ENCODE measurements around the gene SYNPO2. TPM values are rescaled to one million over a fixed set of nuclear protein-coding genes. Genes with fewer than 3 reads are reported as not detected.
"Not testable (repeated sequence)": the region's sequence is repeated elsewhere in the genome, so short reads cannot be mapped to it uniquely, and the experiment has no call there.

Gene SYNPO2
- total RNA-seq, 1 donor from 2014 or later: 0.42 TPM

- Histone ChIP-seq H3K4me3 (ENCODE audit: low read depth, low read length) (no peak overlapping the region), H3K27me3 (ENCODE audit: control insufficient read depth, insufficient read depth, low read length) (no peaks in the 10 kb centered on the region), H3K36me3 (ENCODE audit: control insufficient read depth, insufficient read depth, low read length) (no peaks in the 10 kb centered on the region)
- no peak for DNase-seq (ENCODE audit: low read depth)
- no peak for TF ChIP-seq CTCF (IDR thresholded peaks at IDR 0.05; ENCODE audit: insufficient read depth, low read length, poor library complexity, severe bottlenecking)
These were observed 170.6 kb downstream of the SYNPO2 start for GRCh38 chr4:119059221-119059620.

GRCh38 chr4:119067125-119067524, 178.5 kb downstream of the SYNPO2 start:
- not testable (repeated sequence) for H3K27me3 ChIP-seq (ENCODE audit: control insufficient read depth, insufficient read depth, low read length); DNase-seq (ENCODE audit: low read depth); H3K36me3 ChIP-seq (ENCODE audit: control insufficient read depth, insufficient read depth, low read length); H3K4me3 ChIP-seq (ENCODE audit: low read depth, low read length)

- not testable (repeated sequence) for H3K27me3 ChIP-seq (ENCODE audit: control insufficient read depth, insufficient read depth, low read length); DNase-seq (ENCODE audit: low read depth); H3K36me3 ChIP-seq (ENCODE audit: control insufficient read depth, insufficient read depth, low read length); H3K4me3 ChIP-seq (ENCODE audit: low read depth, low read length)
These were observed 179.2 kb downstream of the SYNPO2 start for GRCh38 chr4:119067670-119068360.

- no peaks in the 10 kb centered on the region for H3K36me3 ChIP-seq (ENCODE audit: control insufficient read depth, insufficient read depth, low read length)
- no peak for TF ChIP-seq CTCF (IDR thresholded peaks at IDR 0.05; ENCODE audit: insufficient read depth, low read length, poor library complexity, severe bottlenecking)
- H3K27me3 ChIP-seq (ENCODE audit: control insufficient read depth, insufficient read depth, low read length): no peaks in the 10 kb centered on the region
- no peak for DNase-seq (ENCODE audit: low read depth)
- no peak overlapping the region for H3K4me3 ChIP-seq (ENCODE audit: low read depth, low read length)
These were observed 179.9 kb downstream of the SYNPO2 start for GRCh38 chr4:119068529-119068962.

- no peaks in the 10 kb centered on the region for H3K27me3 ChIP-seq (ENCODE audit: control insufficient read depth, insufficient read depth, low read length)
- no peak for DNase-seq (ENCODE audit: low read depth)
- no peak for TF ChIP-seq CTCF (IDR thresholded peaks at IDR 0.05; ENCODE audit: insufficient read depth, low read length, poor library complexity, severe bottlenecking)
- H3K4me3 ChIP-seq (ENCODE audit: low read depth, low read length): no peak overlapping the region
- H3K36me3 ChIP-seq (ENCODE audit: control insufficient read depth, insufficient read depth, low read length): no peaks in the 10 kb centered on the region
These were observed 181.6 kb downstream of the SYNPO2 start for GRCh38 chr4:119070301-119070700.

GRCh38 chr4:119080721-119081541, 192.3 kb downstream of the SYNPO2 start:
- Histone ChIP-seq H3K4me3 (ENCODE audit: low read depth, low read length) (no peak overlapping the region), H3K27me3 (ENCODE audit: control insufficient read depth, insufficient read depth, low read length) (no peaks in the 10 kb centered on the region), H3K36me3 (ENCODE audit: control insufficient read depth, insufficient read depth, low read length) (no peaks in the 10 kb centered on the region)
- DNase-seq (ENCODE audit: low read depth): no peak
- no peak for TF ChIP-seq CTCF (IDR thresholded peaks at IDR 0.05; ENCODE audit: insufficient read depth, low read length, poor library complexity, severe bottlenecking)
